Heart left ventricle (tissue), 16 donors: ENCODE results near the gene CFAP251. TPM values are rescaled to one million over a fixed set of nuclear protein-coding genes. Genes with fewer than 3 reads are reported as not detected.

Experiments used
- ATAC-seq, 4 donors: fragments of 200-7000 bp; cut with Tn5 transposase; one replicate each; pipeline ENCODE4 v1.9.1; 2020 to 2022; ENCODE audit warnings: moderate library complexity in 4 of 4, mild to moderate bottlenecking in 3 of 4, moderate number of reproducible peaks in 1 of 4
- DNase-seq, 5 donors: peaks; one replicate each; pipeline ENCODE4 v3.0.0-alpha.2; 2020
- H3K27ac ChIP-seq, 12 donors: fragments of 200-600 bp; sonication (generic) in 4 of 12; one replicate each; pipeline versions ENCODE4 v1.5.0 to v1.8.0; 2016 to 2022; ENCODE audit warnings: mild to moderate bottlenecking in 2 of 12
- H3K27me3 ChIP-seq, 9 donors: fragments of 200-600 bp; sonication (generic) in 2 of 9; one replicate each; pipeline versions ENCODE4 v1.5.1 to v1.8.0; 2016 to 2022; ENCODE audit warnings: mild to moderate bottlenecking in 3 of 9
- H3K36me3 ChIP-seq, 9 donors: fragments of 200-600 bp; sonication (generic) in 2 of 9; one replicate each; pipeline versions ENCODE4 v1.5.0 to v1.8.0; 2018 to 2022; ENCODE audit warnings: mild to moderate bottlenecking in 2 of 9
- H3K4me1 ChIP-seq, 12 donors: fragments of 200-600 bp; sonication (generic) in 4 of 12; one replicate each; pipeline versions ENCODE4 v1.5.0 to v1.8.0; 2016 to 2022; ENCODE audit warnings: mild to moderate bottlenecking in 3 of 12
- H3K4me3 ChIP-seq, 12 donors: fragments of 200-600 bp; sonication (generic) in 4 of 12; one replicate each; pipeline versions ENCODE4 v1.5.0 to v1.8.0; 2017 to 2022; ENCODE audit warnings: mild to moderate bottlenecking in 9 of 12, moderate library complexity in 4 of 12
- H3K9me3 ChIP-seq, 12 donors: fragments of 200-600 bp; sonication (generic) in 4 of 12; one replicate each; pipeline versions ENCODE4 v1.5.0 to v1.8.0; 2016 to 2022; ENCODE audit warnings: mild to moderate bottlenecking in 1 of 12
- POLR2A ChIP-seq, 2 donors: fragments of 450-650 bp; IDR thresholded peaks; one replicate each; pipeline ENCODE4 v1.6.1; 2017; ENCODE audit warnings: antibody characterized with exemption in 2 of 2, mild to moderate bottlenecking in 2 of 2, moderate library complexity in 2 of 2
- WGBS, 4 donors: extraction: QIAGEN DNeasy Blood & Tissue Kit in 2 of 4; methylation state at CpG; one replicate each; pipeline versions ENCODE4 v1.1.5 to v1.1.7; 2013 to 2018; 5-methylcytosine and 5-hydroxymethylcytosine counted together
- intact Hi-C, 10 donors: fragments of 100-400 bp; cut with DNase I; formaldehyde crosslinking; loops; one replicate each; pipeline versions ENCODE4 v1.11.1 to v1.14.2; 2022
- polyA plus RNA-seq, 2 donors: library from polyadenylated mRNA; stranded (reverse); fragments of 200-250 nt; gene quantifications; one replicate each; pipeline ENCODE4 v1.2.3, GENCODE V29; 2013
- total RNA-seq, 9 donors: library from RNA; depleted of rRNA in 2 of 9; stranded (reverse); fragments of >200 nt in 2 of 9; fragmentation: NEBNext Ultra II Directional in 3 of 9; extraction: Animal tissue kit (Norgen Biotek cat#: 25700) in 3 of 9; gene quantifications; one replicate each; pipeline versions ENCODE4 v1.1.0 to v1.2.4, GENCODE V29; 2016 to 2023
- TF ChIP-seq, protein P1 (sequence below), 12 donors: fragments of 200-600 bp; sonication (generic) in 4 of 12; IDR thresholded peaks; one replicate each; pipeline versions ENCODE4 v1.5.0 to v1.8.0; 2018 to 2022; ENCODE audit warnings: antibody characterized with exemption in 12 of 12, mild to moderate bottlenecking in 5 of 12
- donor health status: ischemic (EF 13 %, LVEDD 7.1; RV severe dilation, severe dysfunction).
- donor health status: healthy with polysubstance abuse.
- donor health status: DM: no; HTN: yes; CAD: no.
- donor health status: DM: no; HTN: no; CAD: no.
- donor health status: ischemic (EF 25% LVEDD 6.9; RV normal size, moderate dysfunction).
- donor health status: ischemic (EF 25% LVEDD 5.7; RV mildly dilated, moderate dysfunction).
- donor health status: healthy.
- donor health status: DM: yes; HTN: yes; CAD: no.
- donor health status: ischemic (EF 35%, LVEDD 5.7; RV mildly dilated, moderate dysfunction).
- donor health status: nonischemic (EF 11% LVEDD 7.7; RV severe dilation, severe dysfunction).
- donor health status: DM: yes; HTN: yes; CAD: no.
- donor health status: PGD.
- donor health status: ischemic (EF 29% LVEDD 5.4; RV normal size, mild dysfunction).
- donor health status: nonischemic (EF 23%, LVEDD 6.1; RV moderate dilation, normal function).

CFAP251 gene
- total and polyA plus RNA-seq, 11 donors: 0.60 to 8.0 (median 1.4) TPM

- Histone ChIP-seq H3K36me3 (no peaks in the 10 kb centered on the region), H3K27ac (peak overlapping the region in 1 of 12 donors; percentile 34), H3K4me1 (peaks cover 0 to 23% (median 11%) of the 10 kb centered on the region in 12 donors), H3K4me3 (no peak overlapping the region), H3K27me3 (no peaks in the 10 kb centered on the region), H3K9me3 (peaks cover 0 to 9% (median 0%) of the 10 kb centered on the region in 12 donors)
- TF ChIP-seq POLR2A (IDR thresholded peaks at IDR 0.05): no peak
- TF ChIP-seq, protein P1, sequence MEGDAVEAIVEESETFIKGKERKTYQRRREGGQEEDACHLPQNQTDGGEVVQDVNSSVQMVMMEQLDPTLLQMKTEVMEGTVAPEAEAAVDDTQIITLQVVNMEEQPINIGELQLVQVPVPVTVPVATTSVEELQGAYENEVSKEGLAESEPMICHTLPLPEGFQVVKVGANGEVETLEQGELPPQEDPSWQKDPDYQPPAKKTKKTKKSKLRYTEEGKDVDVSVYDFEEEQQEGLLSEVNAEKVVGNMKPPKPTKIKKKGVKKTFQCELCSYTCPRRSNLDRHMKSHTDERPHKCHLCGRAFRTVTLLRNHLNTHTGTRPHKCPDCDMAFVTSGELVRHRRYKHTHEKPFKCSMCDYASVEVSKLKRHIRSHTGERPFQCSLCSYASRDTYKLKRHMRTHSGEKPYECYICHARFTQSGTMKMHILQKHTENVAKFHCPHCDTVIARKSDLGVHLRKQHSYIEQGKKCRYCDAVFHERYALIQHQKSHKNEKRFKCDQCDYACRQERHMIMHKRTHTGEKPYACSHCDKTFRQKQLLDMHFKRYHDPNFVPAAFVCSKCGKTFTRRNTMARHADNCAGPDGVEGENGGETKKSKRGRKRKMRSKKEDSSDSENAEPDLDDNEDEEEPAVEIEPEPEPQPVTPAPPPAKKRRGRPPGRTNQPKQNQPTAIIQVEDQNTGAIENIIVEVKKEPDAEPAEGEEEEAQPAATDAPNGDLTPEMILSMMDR (IDR thresholded peaks at IDR 0.05): no peak
- intact Hi-C loops: no loop called here
- ATAC-seq (no peak), DNase-seq (no peak)
- WGBS, 4 donors: 87 to 95% (median 90%) methylated on average over 6 of the region's 6 CpGs
These were observed 56.6 kb downstream of the CFAP251 start for GRCh38 chr12:121975021-121975420.

DNA sequence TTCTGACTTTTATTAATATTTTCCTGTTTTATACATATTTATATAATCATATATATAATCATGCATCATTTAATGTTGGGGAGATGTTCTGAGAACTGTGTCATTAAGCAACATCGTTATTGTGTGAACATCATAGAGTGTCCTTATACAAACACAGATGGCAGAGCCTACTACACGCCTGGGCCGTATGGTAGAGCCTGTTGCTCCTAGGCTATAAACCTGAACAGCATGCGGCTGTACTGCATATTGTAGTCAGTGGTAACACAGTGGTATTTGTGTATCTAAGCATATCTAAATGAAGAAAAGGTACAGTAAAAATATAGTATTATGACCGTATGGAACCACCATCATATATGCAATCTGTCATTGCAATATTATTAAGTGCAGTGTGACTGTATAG lies 58.6 kb downstream of the CFAP251 start:
- H3K27me3 ChIP-seq: no peaks in the 10 kb centered on the region
- ATAC-seq (no peak), DNase-seq (no peak)
- no peaks in the 10 kb centered on the region for H3K36me3 ChIP-seq
- H3K4me1 ChIP-seq: peaks cover 0 to 15% (median 4%) of the 10 kb centered on the region in 12 donors
- intact Hi-C loops: no loop called here
- 94 to 98% (median 97%) methylated on average over 5 of the region's 5 CpGs for WGBS, 4 donors
- H3K27ac ChIP-seq: no peak overlapping the region
- no peak overlapping the region for H3K4me3 ChIP-seq
- H3K9me3 ChIP-seq: peaks cover 0 to 9% (median 0%) of the 10 kb centered on the region in 12 donors
- no peak for TF ChIP-seq POLR2A (IDR thresholded peaks at IDR 0.05)
- TF ChIP-seq, protein P1 (IDR thresholded peaks at IDR 0.05): no peak

DNA sequence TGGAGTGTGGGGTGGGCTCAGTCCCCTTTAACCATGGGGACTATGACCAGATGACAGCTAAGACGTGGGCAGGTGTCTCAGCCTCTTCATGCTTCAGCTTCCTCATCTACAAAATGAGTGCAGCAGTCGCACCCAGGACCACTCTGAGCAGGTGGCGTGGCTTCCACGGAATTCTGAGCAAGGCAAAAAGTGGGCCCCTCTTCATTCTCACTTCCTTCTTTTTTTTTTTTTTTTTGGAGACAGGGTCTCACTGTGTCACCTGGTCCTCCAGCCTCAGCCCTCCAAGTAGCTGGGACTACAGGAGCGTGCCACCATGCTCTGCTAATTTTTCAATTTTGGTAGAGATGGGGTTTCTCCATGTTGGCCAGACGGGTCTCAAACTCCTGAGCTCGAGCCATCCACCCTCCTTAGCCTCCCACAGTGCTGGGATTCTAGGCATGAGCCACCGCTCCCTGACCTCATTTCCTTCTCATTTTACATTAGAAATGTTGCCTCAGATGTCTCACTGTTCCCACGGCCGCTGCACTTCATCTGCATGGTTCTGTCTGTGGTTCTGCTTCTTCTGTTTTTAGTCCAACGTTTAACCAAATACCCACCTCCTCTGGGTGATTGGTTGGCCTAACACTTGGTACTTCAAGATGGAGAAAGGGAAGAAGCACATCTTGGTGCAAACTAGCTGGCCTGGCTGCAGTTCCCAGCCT lies 61.9 kb downstream of the CFAP251 start:
- ATAC-seq (peak in 1 of 4 donors; percentile 20), DNase-seq (no peak)
- H3K36me3 ChIP-seq: no peaks in the 10 kb centered on the region
- TF ChIP-seq, protein P1 (IDR thresholded peaks at IDR 0.05): no peak
- TF ChIP-seq POLR2A (IDR thresholded peaks at IDR 0.05): no peak
- no peaks in the 10 kb centered on the region for H3K27me3 ChIP-seq
- H3K27ac ChIP-seq: no peak overlapping the region
- intact Hi-C loops: no loop called here
- H3K4me1 ChIP-seq: peaks cover 0 to 4% (median 0%) of the 10 kb centered on the region in 12 donors
- WGBS, 4 donors: 73 to 83% (median 76%) methylated on average over 11 of the region's 11 CpGs
- no peaks in the 10 kb centered on the region for H3K9me3 ChIP-seq
- no peak overlapping the region for H3K4me3 ChIP-seq

DNA sequence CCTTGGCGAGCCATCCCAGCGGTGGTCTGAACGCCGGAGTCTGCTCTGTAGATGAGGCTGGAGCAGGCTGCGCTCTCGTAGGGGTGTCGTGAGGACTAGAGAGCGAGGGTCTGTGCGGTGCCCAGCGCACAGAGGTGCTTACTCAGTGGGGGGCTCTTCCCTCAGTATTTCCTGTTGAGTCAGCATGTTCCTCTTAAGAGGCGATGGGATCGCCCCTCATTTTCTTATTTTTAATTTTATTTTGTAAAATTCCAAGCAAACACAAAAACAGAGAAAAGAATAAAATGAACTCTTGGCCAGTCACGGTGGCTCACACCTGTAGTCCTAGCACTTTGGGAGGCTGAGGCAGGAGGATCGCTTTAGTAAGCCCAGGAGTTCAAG lies 62.5 kb downstream of the CFAP251 start:
- TF ChIP-seq, protein P1 (IDR thresholded peaks at IDR 0.05): no peak
- no peak for TF ChIP-seq POLR2A (IDR thresholded peaks at IDR 0.05)
- peak in 1 of 5 donors; percentile 25 for DNase-seq
- 81 to 91% (median 87%) methylated on average over 14 of the region's 14 CpGs for WGBS, 4 donors
- H3K27me3 ChIP-seq: no peaks in the 10 kb centered on the region
- ATAC-seq: no peak
- H3K4me1 ChIP-seq: peaks cover 0 to 4% (median 0%) of the 10 kb centered on the region in 12 donors
- H3K9me3 ChIP-seq: no peaks in the 10 kb centered on the region
- H3K36me3 ChIP-seq: no peaks in the 10 kb centered on the region
- H3K4me3 ChIP-seq: no peak overlapping the region
- intact Hi-C loops: no loop called here
- H3K27ac ChIP-seq: no peak overlapping the region
